Activated CD8-positive, alpha-beta memory T cell treated with anti-CD3 and anti-CD28 coated beads for 36 hours (primary cell): ENCODE data around the gene SIGLEC11. TPM values are rescaled to one million over a fixed set of nuclear protein-coding genes. Genes with fewer than 3 reads are reported as not detected.
"Not testable (repeated sequence)": the region's sequence is repeated elsewhere in the genome, so short reads cannot be mapped to it uniquely, and the experiment has no call there.

Experiments used
- CTCF ChIA-PET: fragments of 350-600 bp; sonication (Branson Sonifier 250); formaldehyde crosslinking; loops from one replicate; lab custom pipeline; 2021; ENCODE audit warnings: antibody characterized with exemption; lab: Charles Lee
- POLR2A ChIA-PET: fragments of 350-600 bp; sonication (Branson Sonifier 250); formaldehyde crosslinking; loops from one replicate; lab custom pipeline; 2021; ENCODE audit warnings: antibody characterized with exemption; lab: Charles Lee
- total RNA-seq, 2 experiments: library from RNA; stranded (reverse); gene quantifications; one replicate each; pipeline ENCODE4 v1.2.3, GENCODE V29; 2021

SIGLEC11 gene
- total RNA-seq, result not detected

- CTCF ChIA-PET, POLR2A ChIA-PET: not testable (repeated sequence)
Observed at GRCh38 chr19:49960980-49961379, at the start of gene SIGLEC11. Gene SIGLEC11, minus strand, starts transcription at chr19:49961172. Its CDS starts 91 bp downstream, at chr19:49961081.

DNA sequence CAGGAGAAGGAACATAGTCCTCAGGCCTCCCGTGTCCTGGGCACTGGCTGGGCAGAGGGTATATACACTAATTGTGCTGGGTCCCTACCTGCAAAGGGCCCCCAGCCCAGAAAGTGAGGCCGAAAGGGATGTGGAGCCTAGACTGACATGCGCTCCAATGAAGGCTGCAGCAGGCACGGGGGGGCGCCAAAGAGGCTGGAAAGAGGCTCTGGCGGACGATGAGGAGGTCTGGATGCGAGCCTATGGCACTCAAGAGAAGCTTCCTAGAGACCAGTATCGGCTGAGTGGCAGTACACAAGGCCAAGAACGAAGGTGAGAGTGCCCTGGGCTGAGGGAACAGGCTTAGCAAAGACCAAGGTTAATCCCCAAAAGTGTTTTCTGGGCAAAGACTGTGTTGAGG is 47.6 kb upstream of the SIGLEC11 start:
- ChIA-PET CTCF (no interaction called here), POLR2A (no interaction called here)

- ChIA-PET POLR2A (no interaction called here), CTCF (no interaction called here)
Observed at GRCh38 chr19:50007947-50008346, 47.0 kb upstream of the SIGLEC11 start.

- POLR2A ChIA-PET, result no interaction called here
- CTCF ChIA-PET, result no interaction called here
Observed at GRCh38 chr19:50007170-50007569, 46.2 kb upstream of the SIGLEC11 start.

DNA sequence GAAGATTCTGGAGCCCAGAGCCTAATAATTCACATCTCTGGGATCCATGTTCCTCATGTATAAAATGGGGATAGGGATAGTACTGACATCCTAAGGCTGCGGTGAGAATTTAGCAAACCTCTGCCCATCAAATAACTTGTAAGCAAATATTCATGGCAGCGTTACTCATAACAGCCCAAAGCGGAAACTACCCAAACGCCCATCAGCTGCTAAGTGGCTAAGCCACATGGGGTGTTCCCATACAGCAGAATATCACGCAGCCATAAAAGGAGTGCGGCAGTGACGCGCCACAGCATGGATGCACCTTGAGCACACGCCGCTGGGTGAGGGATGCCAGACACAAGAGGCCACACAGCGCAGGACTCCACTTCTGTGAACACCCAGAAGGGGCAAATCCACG is 44.5 kb upstream of the SIGLEC11 start:
- ChIA-PET POLR2A (no interaction called here), CTCF (interaction anchor here (1.0 kb wide), 1 partner anchor 18 kb away, joined by 3 read pairs; no protein-coding TSS in a partner anchor)

DNA sequence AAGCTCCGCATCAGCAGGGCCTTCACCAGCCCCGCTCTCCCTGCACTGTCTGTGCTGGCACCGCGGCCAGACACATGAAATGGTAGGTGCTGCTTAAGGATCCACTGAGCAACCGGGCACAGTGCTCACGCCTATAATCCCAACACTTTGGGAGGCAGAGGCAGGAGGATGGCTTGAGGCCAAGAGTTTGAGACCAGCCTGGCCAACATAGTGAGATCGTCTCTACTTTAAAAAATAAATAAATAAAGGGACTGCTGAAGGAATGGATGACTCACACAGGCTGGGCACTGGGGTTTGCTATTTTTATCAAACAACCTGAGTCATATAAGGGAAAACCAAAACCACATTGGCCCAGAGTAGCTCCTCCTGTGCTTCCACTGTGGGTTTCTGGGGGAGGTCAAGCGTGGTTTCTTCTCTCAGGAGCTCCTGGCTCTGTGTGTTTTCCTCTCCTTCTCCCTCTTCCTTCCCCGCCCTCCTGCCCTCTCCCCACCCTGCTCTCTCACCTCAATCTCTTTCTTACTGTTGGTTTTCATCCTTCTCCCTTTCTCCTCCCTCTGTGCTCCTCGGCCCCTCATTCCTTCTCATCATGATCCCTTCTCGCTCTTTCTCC is 42.9 kb upstream of the SIGLEC11 start:
- POLR2A ChIA-PET, result no interaction called here
- CTCF ChIA-PET, result interaction anchor here (1.3 to 1.7 kb wide), 2 partner anchors 16 to 66 kb away, joined by 5 to 7 read pairs; no protein-coding TSS in a partner anchor

DNA sequence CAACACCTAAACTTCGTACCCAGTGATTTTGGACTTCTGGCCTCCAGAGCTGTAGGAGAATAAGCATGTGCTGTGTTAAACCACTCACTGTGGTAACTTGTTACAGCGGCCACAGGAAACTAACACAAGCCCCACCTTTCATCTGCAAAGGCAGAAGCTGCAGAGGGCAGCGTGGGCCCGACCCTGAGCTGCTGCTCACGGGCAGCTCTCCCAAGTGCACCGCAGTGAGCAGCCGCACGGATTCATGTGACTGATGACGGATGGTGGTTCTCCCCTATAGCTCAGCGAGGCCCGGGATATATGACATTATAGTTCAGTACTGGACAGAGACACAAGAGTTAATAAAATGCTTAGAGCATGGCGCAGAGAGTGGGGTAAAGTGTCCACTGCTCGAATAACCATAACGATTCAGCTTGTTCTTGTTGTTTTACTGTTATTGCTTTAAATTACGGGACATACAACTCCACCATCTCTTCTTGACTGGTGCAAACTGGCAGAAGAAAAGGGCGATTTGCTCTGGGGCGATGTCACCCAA is 42.3 kb upstream of the SIGLEC11 start:
- ChIA-PET CTCF (interaction anchor here (1.2 to 1.7 kb wide), 3 partner anchors 16 to 65 kb away, joined by 3 to 7 read pairs (median 5); no protein-coding TSS in a partner anchor), POLR2A (no interaction called here)

DNA sequence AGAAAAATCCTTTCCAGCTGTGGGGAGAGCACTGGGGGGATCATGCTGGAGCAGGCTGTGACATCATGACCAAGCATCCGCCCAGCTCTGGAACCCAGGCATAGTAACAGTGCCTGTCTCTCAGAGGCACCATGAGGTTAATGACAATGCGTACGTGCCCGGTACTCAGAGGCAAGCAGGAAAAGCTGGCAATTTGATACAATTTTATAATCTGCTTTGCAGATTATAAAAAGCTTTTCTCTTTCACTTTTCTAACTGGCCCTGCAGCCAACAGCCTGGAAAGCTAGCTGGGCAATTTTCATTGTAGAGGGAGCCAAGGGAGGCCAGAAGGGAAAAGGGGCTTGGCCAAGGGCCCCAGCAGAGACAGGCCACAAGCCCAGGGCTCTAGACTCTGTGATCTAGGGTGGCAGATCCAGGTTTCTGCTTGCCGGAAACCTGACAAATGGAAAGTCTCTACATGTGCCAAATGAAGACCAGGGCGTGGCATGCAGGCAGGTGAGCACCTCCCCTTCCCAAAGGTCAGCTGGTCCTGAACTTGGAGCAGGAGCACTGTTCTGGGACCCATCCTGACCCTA is 41.5 kb upstream of the SIGLEC11 start:
- ChIA-PET CTCF (interaction anchor here (1.2 to 1.7 kb wide), 2 partner anchors 19 to 65 kb away, joined by 3 to 7 read pairs; no protein-coding TSS in a partner anchor), POLR2A (no interaction called here)

GRCh38 chr19:50001775-50002174 is 40.8 kb upstream of the SIGLEC11 start:
- POLR2A ChIA-PET, result no interaction called here
- CTCF ChIA-PET, result interaction anchor here (1.7 kb wide), 1 partner anchor 64 kb away, joined by 7 read pairs; no protein-coding TSS in a partner anchor

GRCh38 chr19:50000841-50001557 is 40.0 kb upstream of the SIGLEC11 start:
- ChIA-PET CTCF (no interaction called here), POLR2A (no interaction called here)

- ChIA-PET POLR2A (no interaction called here), CTCF (no interaction called here)
Observed at GRCh38 chr19:50000038-50000840, 39.3 kb upstream of the SIGLEC11 start.

DNA sequence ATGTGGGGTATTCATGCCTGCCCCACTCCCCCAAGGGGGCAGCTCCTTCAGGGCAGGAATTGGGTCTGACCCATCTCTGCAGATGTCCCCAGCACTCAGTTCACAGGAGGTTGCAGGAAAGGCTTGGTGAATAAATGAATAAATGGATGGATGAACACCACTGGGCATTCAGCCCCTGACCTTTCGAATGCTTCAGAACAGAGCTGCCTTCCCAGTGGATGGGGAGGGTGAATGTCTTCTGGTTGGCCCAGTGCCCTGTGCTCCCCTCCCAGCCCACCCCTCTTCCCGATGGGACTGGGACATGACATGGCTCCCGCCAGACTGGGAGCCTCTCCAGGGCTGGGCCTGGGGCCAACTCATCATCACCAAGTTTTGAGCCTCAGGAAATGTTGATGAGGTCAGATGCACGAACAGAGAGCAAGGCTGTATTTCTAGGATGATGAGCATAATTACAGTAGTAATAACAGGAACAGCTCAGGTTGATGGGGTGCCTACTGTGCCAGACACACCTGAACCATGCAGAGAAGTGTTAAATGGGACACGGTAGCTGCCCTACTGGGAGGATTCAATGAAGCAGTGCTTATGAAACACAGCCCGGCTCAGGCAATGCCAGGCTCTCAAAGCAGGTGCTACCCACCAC is 38.5 kb upstream of the SIGLEC11 start:
- ChIA-PET POLR2A (no interaction called here), CTCF (interaction anchor here (0.6 kb wide), 1 partner anchor 1246 kb away, joined by 3 read pairs; no protein-coding TSS in a partner anchor)

- ChIA-PET CTCF (interaction anchor here (0.7 kb wide), 1 partner anchor 1745 kb away, joined by 3 read pairs; no protein-coding TSS in a partner anchor), POLR2A (no interaction called here)
Observed at GRCh38 chr19:49997709-49998108, 36.7 kb upstream of the SIGLEC11 start.

DNA sequence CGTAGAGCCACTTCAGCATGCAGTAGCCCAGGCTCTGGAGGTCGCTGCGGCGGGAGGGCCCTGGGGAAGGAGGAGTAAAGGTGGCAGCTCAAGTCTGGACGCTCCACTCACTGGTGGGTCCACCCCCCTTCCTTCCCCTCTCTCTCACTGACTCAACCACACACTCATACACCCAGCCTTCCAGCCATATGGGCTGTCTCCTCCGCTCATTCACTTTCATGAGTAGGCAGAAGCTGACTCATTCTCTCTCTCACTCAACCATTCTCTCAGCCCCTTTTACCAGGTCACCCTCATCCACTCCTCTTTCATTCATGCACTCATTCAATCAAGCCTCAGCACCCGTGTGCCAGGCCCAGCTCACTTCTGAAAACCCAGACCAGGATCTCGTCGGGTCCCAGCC is 27.5 kb upstream of the SIGLEC11 start:
- ChIA-PET CTCF (interaction anchor here (1.6 kb wide), 1 partner anchor 15 kb away, joined by 5 read pairs; no protein-coding TSS in a partner anchor), POLR2A (interaction anchor here (0.5 to 0.6 kb wide), 2 partner anchors 31 to 51 kb away, joined by 3 to 4 read pairs; no protein-coding TSS in a partner anchor)

DNA sequence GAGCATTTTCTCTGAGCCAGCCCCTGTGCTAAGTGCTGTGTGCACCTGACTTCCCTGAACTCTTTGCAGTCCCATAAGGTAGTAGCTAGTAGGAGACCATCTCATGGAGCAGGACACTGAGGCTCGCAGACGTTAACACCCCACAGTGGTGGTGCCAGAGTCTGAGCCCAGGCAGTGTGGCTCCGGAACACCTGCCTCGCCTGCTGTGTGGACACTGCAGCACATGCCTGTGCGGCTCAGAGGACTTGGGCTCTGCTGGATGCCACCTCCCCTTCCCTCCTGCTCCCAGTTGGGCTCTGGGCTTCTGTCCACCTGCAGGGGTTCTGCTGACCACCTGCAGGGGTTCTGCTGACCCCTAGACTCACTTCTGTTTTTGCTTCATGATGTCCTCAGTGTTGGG is 27.0 kb upstream of the SIGLEC11 start:
- POLR2A ChIA-PET, result interaction anchor here (0.5 to 0.7 kb wide), 4 partner anchors 31 to 179 kb away, joined by 3 to 5 read pairs (median 4); no protein-coding TSS in a partner anchor
- CTCF ChIA-PET, result interaction anchor here (0.5 to 1.6 kb wide), 3 partner anchors 16 to 22 kb away, joined by 3 to 5 read pairs (median 3); no protein-coding TSS in a partner anchor

GRCh38 chr19:49987159-49987698 is 26.3 kb upstream of the SIGLEC11 start:
- CTCF ChIA-PET, result interaction anchor here (0.5 to 1.6 kb wide), 5 partner anchors 17 to 292 kb away, joined by 3 to 5 read pairs (median 3); no protein-coding TSS in a partner anchor
- POLR2A ChIA-PET, result interaction anchor here (0.5 to 0.7 kb wide), 3 partner anchors 58 to 178 kb away, joined by 3 to 5 read pairs (median 4); no protein-coding TSS in a partner anchor

GRCh38 chr19:49986354-49986753 is 25.4 kb upstream of the SIGLEC11 start:
- POLR2A ChIA-PET, result no interaction called here
- CTCF ChIA-PET, result interaction anchor here (0.7 to 3.9 kb wide), 3 partner anchors 33 to 136 kb away, joined by 3 to 27 read pairs (median 3); no protein-coding TSS in a partner anchor
